HEK293T (cell line): ENCODE data around the gene SUN5.

Source experiments
- ARNT ChIP-seq: fragments of 450-650 bp; IDR thresholded peaks from 2 replicates; pipeline ENCODE4 v1.6.1; 2017; ENCODE audit warnings: mild to moderate bottlenecking
- BHLHE40 ChIP-seq: fragments of 450-650 bp; IDR thresholded peaks from 2 replicates; pipeline ENCODE4 v1.6.1; 2016; ENCODE audit warnings: mild to moderate bottlenecking, moderate library complexity, borderline replicate concordance
- ELF4 ChIP-seq: fragments of 450-650 bp; IDR thresholded peaks from 2 replicates; pipeline ENCODE4 v1.6.1; 2017; ENCODE audit warnings: antibody characterized with exemption
- FOXA1 ChIP-seq: fragments of 450-650 bp; IDR thresholded peaks from 2 replicates; pipeline ENCODE4 v1.6.1; 2016; ENCODE audit warnings: mild to moderate bottlenecking
- FOXK2 ChIP-seq: fragments of 450-650 bp; IDR thresholded peaks from 2 replicates; pipeline ENCODE4 v1.6.1; 2016; ENCODE audit warnings: mild to moderate bottlenecking
- FOXM1 ChIP-seq: fragments of 450-650 bp; IDR thresholded peaks from 2 replicates; pipeline ENCODE4 v1.6.1; 2017; ENCODE audit warnings: mild to moderate bottlenecking, borderline replicate concordance
- HDGF ChIP-seq: fragments of 450-650 bp; IDR thresholded peaks from 2 replicates; pipeline ENCODE4 v1.6.1; 2017; ENCODE audit warnings: antibody characterized with exemption, borderline replicate concordance
- L3MBTL2 ChIP-seq: fragments of 450-650 bp; conservative IDR thresholded peaks from 2 replicates; pipeline ENCODE4 v1.6.1; 2016; ENCODE audit warnings: mild to moderate bottlenecking
- NFRKB ChIP-seq: fragments of 450-650 bp; IDR thresholded peaks from 2 replicates; pipeline ENCODE4 v1.6.1; 2016; ENCODE audit warnings: mild to moderate bottlenecking, moderate library complexity
- SP1 ChIP-seq: fragments of 450-650 bp; IDR thresholded peaks from 2 replicates; pipeline ENCODE4 v1.6.1; 2017
- SUZ12 ChIP-seq: fragments of 450-650 bp; IDR thresholded peaks from 2 replicates; pipeline ENCODE4 v1.6.1; 2016; ENCODE audit warnings: mild to moderate bottlenecking
- TARDBP ChIP-seq: fragments of 450-650 bp; IDR thresholded peaks from 2 replicates; pipeline ENCODE4 v1.6.1; 2016
- ZNF384 ChIP-seq: fragments of 450-650 bp; IDR thresholded peaks from 2 replicates; pipeline ENCODE4 v1.6.1; 2016
- TF ChIP-seq, protein P1 (sequence below): fragments of 450-650 bp; IDR thresholded peaks from 2 replicates; pipeline ENCODE4 v1.6.1; 2016

GRCh38 chr20:33027769-33028751 lies 23.8 kb upstream of the SUN5 start:
- TF ChIP-seq FOXM1, result no peak
- TF ChIP-seq SUZ12, result no peak
- TF ChIP-seq SP1, result no peak
- no peak for TF ChIP-seq FOXA1
- TF ChIP-seq BHLHE40, result no peak
- TF ChIP-seq, protein P1, sequence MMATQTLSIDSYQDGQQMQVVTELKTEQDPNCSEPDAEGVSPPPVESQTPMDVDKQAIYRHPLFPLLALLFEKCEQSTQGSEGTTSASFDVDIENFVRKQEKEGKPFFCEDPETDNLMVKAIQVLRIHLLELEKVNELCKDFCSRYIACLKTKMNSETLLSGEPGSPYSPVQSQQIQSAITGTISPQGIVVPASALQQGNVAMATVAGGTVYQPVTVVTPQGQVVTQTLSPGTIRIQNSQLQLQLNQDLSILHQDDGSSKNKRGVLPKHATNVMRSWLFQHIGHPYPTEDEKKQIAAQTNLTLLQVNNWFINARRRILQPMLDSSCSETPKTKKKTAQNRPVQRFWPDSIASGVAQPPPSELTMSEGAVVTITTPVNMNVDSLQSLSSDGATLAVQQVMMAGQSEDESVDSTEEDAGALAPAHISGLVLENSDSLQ, result no peak
- no peak for TF ChIP-seq HDGF
- TF ChIP-seq FOXK2, result no peak
- TF ChIP-seq ARNT, result no peak
- no peak for TF ChIP-seq ZNF384
- no peak for TF ChIP-seq ELF4
- TF ChIP-seq L3MBTL2, result no peak
- no peak for TF ChIP-seq NFRKB
- no peak for TF ChIP-seq TARDBP
